ENCODE measurements around the gene SERBP1.

DNA sequence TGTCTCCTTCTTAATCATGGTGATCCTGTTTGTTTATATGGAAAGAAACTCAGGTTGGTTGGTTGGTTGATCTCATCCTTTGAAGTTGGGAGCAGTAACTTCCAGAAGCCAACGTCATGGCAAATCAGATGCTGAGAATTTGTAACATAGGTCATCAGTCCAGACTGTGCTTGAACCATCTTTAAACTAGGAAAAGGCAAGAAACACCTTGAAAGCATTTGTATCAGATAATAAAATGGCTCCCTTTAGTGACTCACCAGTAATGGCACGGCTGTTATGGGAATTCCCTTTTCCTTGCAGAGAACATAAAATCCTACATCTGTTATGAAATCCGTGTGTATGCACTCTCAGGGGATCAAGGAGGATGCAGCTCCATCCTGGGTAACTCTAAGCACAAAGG is 58.1 kb downstream of the SERBP1 start:
- TF ChIP-seq, protein P1, sequence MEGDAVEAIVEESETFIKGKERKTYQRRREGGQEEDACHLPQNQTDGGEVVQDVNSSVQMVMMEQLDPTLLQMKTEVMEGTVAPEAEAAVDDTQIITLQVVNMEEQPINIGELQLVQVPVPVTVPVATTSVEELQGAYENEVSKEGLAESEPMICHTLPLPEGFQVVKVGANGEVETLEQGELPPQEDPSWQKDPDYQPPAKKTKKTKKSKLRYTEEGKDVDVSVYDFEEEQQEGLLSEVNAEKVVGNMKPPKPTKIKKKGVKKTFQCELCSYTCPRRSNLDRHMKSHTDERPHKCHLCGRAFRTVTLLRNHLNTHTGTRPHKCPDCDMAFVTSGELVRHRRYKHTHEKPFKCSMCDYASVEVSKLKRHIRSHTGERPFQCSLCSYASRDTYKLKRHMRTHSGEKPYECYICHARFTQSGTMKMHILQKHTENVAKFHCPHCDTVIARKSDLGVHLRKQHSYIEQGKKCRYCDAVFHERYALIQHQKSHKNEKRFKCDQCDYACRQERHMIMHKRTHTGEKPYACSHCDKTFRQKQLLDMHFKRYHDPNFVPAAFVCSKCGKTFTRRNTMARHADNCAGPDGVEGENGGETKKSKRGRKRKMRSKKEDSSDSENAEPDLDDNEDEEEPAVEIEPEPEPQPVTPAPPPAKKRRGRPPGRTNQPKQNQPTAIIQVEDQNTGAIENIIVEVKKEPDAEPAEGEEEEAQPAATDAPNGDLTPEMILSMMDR (conservative IDR thresholded peaks at IDR 0.05; ENCODE audit: low read depth, low read length) = no peak
- TF ChIP-seq EZH2 (IDR thresholded peaks at IDR 0.05; ENCODE audit: borderline replicate concordance, low read depth, low read length, poor library complexity, severe bottlenecking) = no peak

Data from A673 (cell line).